ENCODE results near the gene NTN1.
"Not testable (repeated sequence)": the region's sequence is repeated elsewhere in the genome, so short reads cannot be mapped to it uniquely, and the experiment has no call there.

The NTN1 gene

GRCh38 chr17:9253308-9253707, 232.0 kb downstream of the NTN1 start:
- peaks cover 24 to 58% (median 33%) of the 10 kb centered on the region in 10 experiments for H3K4me1 ChIP-seq
- no peak overlapping the region for H3K27ac ChIP-seq
- no peak overlapping the region for H3K9ac ChIP-seq
- H4K20me1 ChIP-seq, result peaks cover 22 to 52% (median 28%) of the 10 kb centered on the region in 11 experiments; a peak in 19 of 22 replicates
- no peaks in the 10 kb centered on the region for H3K9me3 ChIP-seq (replicated peaks in 1 of 11)
- H3K4me3 ChIP-seq, result no peak overlapping the region
- H3K27me3 ChIP-seq, result peaks cover 2 to 26% (median 10%) of the 10 kb centered on the region in 11 experiments; a peak in 17 of 22 replicates
- peaks cover 0 to 20% (median 8%) of the 10 kb centered on the region in 11 experiments; a peak in 8 of 22 replicates for H3K36me3 ChIP-seq
- H3K4me2 ChIP-seq, result peak overlapping the region in 7 of 11 experiments; percentile 5 to 47 (median 34); a peak in 12 of 22 replicates
- peak in 10 of 11 experiments; percentile 41 to 94 (median 78); a peak in 18 of 22 replicates for TF ChIP-seq Cebpa-rat (IDR thresholded peaks at IDR 0.05)

- Histone ChIP-seq H3K9me3 (replicated peaks in 1 of 11) (no peaks in the 10 kb centered on the region), H3K9ac (no peak overlapping the region), H3K36me3 (peaks cover 0 to 5% (median 0%) of the 10 kb centered on the region in 11 experiments; a peak in 3 of 22 replicates), H3K27ac (no peak overlapping the region), H3K4me1 (peaks cover 30 to 73% (median 47%) of the 10 kb centered on the region in 10 experiments), H3K4me3 (no peak overlapping the region), H4K20me1 (peaks cover 25 to 52% (median 40%) of the 10 kb centered on the region in 11 experiments; a peak in 20 of 22 replicates), H3K27me3 (peaks cover 17 to 40% (median 24%) of the 10 kb centered on the region in 11 experiments; a peak in 21 of 22 replicates), H3K4me2 (0 out of 22 replicates have a peak overlapping the region, but pooled peaks of 2 of the 11 experiments have one; percentile 18 to 29)
- TF ChIP-seq Cebpa-rat (IDR thresholded peaks at IDR 0.05), result no peak
These were observed 233.5 kb downstream of the NTN1 start for GRCh38 chr17:9254841-9255240.

GRCh38 chr17:9255833-9256232, 234.5 kb downstream of the NTN1 start:
- Histone ChIP-seq H3K36me3 (no peaks in the 10 kb centered on the region; a peak in 1 of 22 replicates), H3K4me1 (peaks cover 30 to 69% (median 45%) of the 10 kb centered on the region in 10 experiments), H3K27ac (no peak overlapping the region), H3K9me3 (replicated peaks in 1 of 11) (no peaks in the 10 kb centered on the region), H3K4me3 (no peak overlapping the region), H4K20me1 (peaks cover 22 to 50% (median 41%) of the 10 kb centered on the region in 11 experiments; a peak in 20 of 22 replicates), H3K9ac (0 out of 22 replicates have a peak overlapping the region, but pooled peaks of 1 of the 11 experiments have one; percentile 26), H3K27me3 (peaks cover 17 to 40% (median 24%) of the 10 kb centered on the region in 11 experiments; a peak in 21 of 22 replicates), H3K4me2 (peak overlapping the region in 9 of 11 experiments; percentile 74 to 97 (median 89); a peak in 17 of 22 replicates)
- TF ChIP-seq Cebpa-rat (IDR thresholded peaks at IDR 0.05), result no peak

- 0 out of 22 replicates have a peak overlapping the region, but pooled peaks of 1 of the 11 experiments have one; percentile 2 for H3K27ac ChIP-seq
- peak overlapping the region; percentile 32 to 97 (median 86) for H3K4me2 ChIP-seq
- 0 out of 22 replicates have a peak overlapping the region, but pooled peaks of 1 of the 11 experiments have one; percentile 26 for H3K9ac ChIP-seq
- H4K20me1 ChIP-seq, result peaks cover 25 to 54% (median 44%) of the 10 kb centered on the region in 11 experiments; a peak in 20 of 22 replicates
- peaks cover 17 to 40% (median 28%) of the 10 kb centered on the region in 11 experiments; a peak in 21 of 22 replicates for H3K27me3 ChIP-seq
- peak overlapping the region in 1 of 10 experiments; percentile 10; a peak in 1 of 20 replicates for H3K4me3 ChIP-seq
- H3K9me3 ChIP-seq (replicated peaks in 1 of 11), result no peaks in the 10 kb centered on the region
- no peak for TF ChIP-seq Cebpa-rat (IDR thresholded peaks at IDR 0.05)
- H3K36me3 ChIP-seq, result no peaks in the 10 kb centered on the region; a peak in 1 of 22 replicates
- H3K4me1 ChIP-seq, result peaks cover 25 to 64% (median 45%) of the 10 kb centered on the region in 10 experiments
These were observed 235.0 kb downstream of the NTN1 start for GRCh38 chr17:9256361-9256750.

GRCh38 chr17:9256751-9257629, 235.7 kb downstream of the NTN1 start:
- H3K27ac ChIP-seq, result peak overlapping the region in 1 of 11 experiments; percentile 2; a peak in 1 of 22 replicates
- H3K36me3 ChIP-seq, result no peaks in the 10 kb centered on the region; a peak in 1 of 22 replicates
- peaks cover 24 to 64% (median 45%) of the 10 kb centered on the region in 10 experiments for H3K4me1 ChIP-seq
- peak overlapping the region in 4 of 10 experiments; percentile 6 to 43 (median 22); a peak in 5 of 20 replicates for H3K4me3 ChIP-seq
- no peak for TF ChIP-seq Cebpa-rat (IDR thresholded peaks at IDR 0.05)
- H3K9ac ChIP-seq, result peak overlapping the region in 3 of 11 experiments; percentile 26 to 49 (median 39); a peak in 4 of 22 replicates
- peak overlapping the region; percentile 32 to 97 (median 86) for H3K4me2 ChIP-seq
- H3K9me3 ChIP-seq (replicated peaks in 1 of 11), result no peaks in the 10 kb centered on the region
- H3K27me3 ChIP-seq, result peaks cover 17 to 40% (median 30%) of the 10 kb centered on the region in 11 experiments; a peak in 21 of 22 replicates
- peaks cover 25 to 57% (median 44%) of the 10 kb centered on the region in 11 experiments; a peak in 19 of 22 replicates for H4K20me1 ChIP-seq

GRCh38 chr17:9257630-9257965, 236.3 kb downstream of the NTN1 start:
- peaks cover 25 to 59% (median 44%) of the 10 kb centered on the region in 11 experiments; a peak in 19 of 22 replicates for H4K20me1 ChIP-seq
- H3K27me3 ChIP-seq, result peaks cover 17 to 40% (median 30%) of the 10 kb centered on the region in 11 experiments; a peak in 21 of 22 replicates
- not testable (repeated sequence) for H3K27ac ChIP-seq; H3K36me3 ChIP-seq; H3K9me3 ChIP-seq (replicated peaks in 1 of 11)
- H3K4me1 ChIP-seq, result peaks cover 24 to 64% (median 45%) of the 10 kb centered on the region in 10 experiments
- H3K9ac ChIP-seq, result peak overlapping the region in 2 of 11 experiments; percentile 39 to 49; a peak in 2 of 22 replicates
- H3K4me2 ChIP-seq, result peak overlapping the region; percentile 32 to 97 (median 86)
- H3K4me3 ChIP-seq, result peak overlapping the region in 1 of 10 experiments; percentile 34; a peak in 1 of 20 replicates

GRCh38 chr17:9258115-9259015, 237.1 kb downstream of the NTN1 start:
- Histone ChIP-seq H3K27ac (no peak overlapping the region), H3K4me1 (peaks cover 24 to 57% (median 43%) of the 10 kb centered on the region in 10 experiments), H4K20me1 (peaks cover 25 to 59% (median 44%) of the 10 kb centered on the region in 11 experiments; a peak in 19 of 22 replicates)

More at GRCh38 chr17:9258115-9259015, 237.1 kb downstream of the NTN1 start:
- peaks cover 17 to 40% (median 30%) of the 10 kb centered on the region in 11 experiments; a peak in 21 of 22 replicates for H3K27me3 ChIP-seq
- H3K36me3 ChIP-seq, result peaks cover 0 to 6% (median 0%) of the 10 kb centered on the region in 11 experiments; a peak in 2 of 22 replicates
- H3K4me3 ChIP-seq, result no peak overlapping the region; a peak in 1 of 20 replicates
- no peak for TF ChIP-seq Cebpa-rat (IDR thresholded peaks at IDR 0.05)
- no peaks in the 10 kb centered on the region for H3K9me3 ChIP-seq (replicated peaks in 1 of 11)
- H3K4me2 ChIP-seq, result peak overlapping the region in 9 of 11 experiments; percentile 74 to 97 (median 89); a peak in 19 of 22 replicates
- 0 out of 22 replicates have a peak overlapping the region, but pooled peaks of 1 of the 11 experiments have one; percentile 25 for H3K9ac ChIP-seq
